ENCODE data around the gene PBX1. TPM values are rescaled to one million over a fixed set of nuclear protein-coding genes. Genes with fewer than 3 reads are reported as not detected.

The PBX1 gene
- total and polyA plus RNA-seq, 2 donors from 2014 or later, result 14.9 to 91.5 TPM

- TF ChIP-seq CTCF (IDR thresholded peaks at IDR 0.05; ENCODE audit: borderline replicate concordance, extremely low read depth, insufficient read depth), result no peak
- no peak overlapping the region for H3K9ac ChIP-seq (ENCODE audit: low read length in 3 of 3)
- FAIRE-seq, result no peak
- no peaks in the 10 kb centered on the region for H3K9me3 ChIP-seq (ENCODE audit: control insufficient read depth in 2 of 3, insufficient read depth in 1 of 3, low read length in 3 of 3)
- H3K27me3 ChIP-seq (ENCODE audit: control insufficient read depth, insufficient read depth, low read length), result no peaks in the 10 kb centered on the region
- peaks cover 0 to 27% (median 23%) of the 10 kb centered on the region in 3 donors for H3K4me1 ChIP-seq (ENCODE audit: control insufficient read depth in 2 of 3, insufficient read depth in 2 of 3, low read depth in 1 of 3, low read length in 3 of 3)
- intact Hi-C loops (cut with DNase I), result no loop called here
- H3K27ac ChIP-seq (ENCODE audit: low read depth in 2 of 2, low read length in 2 of 2), result no peak overlapping the region
- H3K4me3 ChIP-seq (ENCODE audit: low read length in 3 of 3), result no peak overlapping the region
- peaks cover 0 to 2% (median 0%) of the 10 kb centered on the region in 3 donors for H3K36me3 ChIP-seq (ENCODE audit: control insufficient read depth in 2 of 3, insufficient read depth in 3 of 3, low read length in 3 of 3)
- no peak for DNase-seq
Measured at GRCh38 chr1:164645921-164646320, 86.9 kb downstream of the PBX1 start.

GRCh38 chr1:164647211-164647610 is 88.2 kb downstream of the PBX1 start:
- Histone ChIP-seq H3K9ac (ENCODE audit: low read length in 3 of 3) (no peak overlapping the region), H3K27me3 (ENCODE audit: control insufficient read depth, insufficient read depth, low read length) (no peaks in the 10 kb centered on the region), H3K9me3 (ENCODE audit: control insufficient read depth in 2 of 3, insufficient read depth in 1 of 3, low read length in 3 of 3) (no peaks in the 10 kb centered on the region), H3K27ac (ENCODE audit: low read depth in 2 of 2, low read length in 2 of 2) (no peak overlapping the region), H3K4me3 (ENCODE audit: low read length in 3 of 3) (no peak overlapping the region), H3K36me3 (ENCODE audit: control insufficient read depth in 2 of 3, insufficient read depth in 3 of 3, low read length in 3 of 3) (peaks cover 0 to 1% (median 0%) of the 10 kb centered on the region in 3 donors), H3K4me1 (ENCODE audit: control insufficient read depth in 2 of 3, insufficient read depth in 2 of 3, low read depth in 1 of 3, low read length in 3 of 3) (peaks cover 0 to 30% (median 23%) of the 10 kb centered on the region in 3 donors)
- DNase-seq (peak in 1 of 5 donors; percentile 40), FAIRE-seq (no peak)
- intact Hi-C loops (cut with DNase I), result no loop called here
- no peak for TF ChIP-seq CTCF (IDR thresholded peaks at IDR 0.05; ENCODE audit: borderline replicate concordance, extremely low read depth, insufficient read depth)

- no peak overlapping the region for H3K4me3 ChIP-seq (ENCODE audit: low read length in 3 of 3)
- no peak for TF ChIP-seq CTCF (IDR thresholded peaks at IDR 0.05; ENCODE audit: borderline replicate concordance, extremely low read depth, insufficient read depth)
- no peaks in the 10 kb centered on the region for H3K27me3 ChIP-seq (ENCODE audit: control insufficient read depth, insufficient read depth, low read length)
- intact Hi-C loops (cut with DNase I), result no loop called here
- H3K27ac ChIP-seq (ENCODE audit: low read depth in 2 of 2, low read length in 2 of 2), result peak overlapping the region in 1 of 2 donors; percentile 3
- H3K9ac ChIP-seq (ENCODE audit: low read length in 3 of 3), result no peak overlapping the region
- FAIRE-seq (no peak), DNase-seq (no peak)
- no peaks in the 10 kb centered on the region for H3K36me3 ChIP-seq (ENCODE audit: control insufficient read depth in 2 of 3, insufficient read depth in 3 of 3, low read length in 3 of 3)
- no peaks in the 10 kb centered on the region for H3K9me3 ChIP-seq (ENCODE audit: control insufficient read depth in 2 of 3, insufficient read depth in 1 of 3, low read length in 3 of 3)
- H3K4me1 ChIP-seq (ENCODE audit: control insufficient read depth in 2 of 3, insufficient read depth in 2 of 3, low read depth in 1 of 3, low read length in 3 of 3), result peaks cover 0 to 33% (median 23%) of the 10 kb centered on the region in 3 donors
Measured at GRCh38 chr1:164648636-164649035, 89.7 kb downstream of the PBX1 start.

GRCh38 chr1:164649146-164649545 is 90.2 kb downstream of the PBX1 start:
- FAIRE-seq, result no peak
- peak overlapping the region in 1 of 2 donors; percentile 3 for H3K27ac ChIP-seq (ENCODE audit: low read depth in 2 of 2, low read length in 2 of 2)
- no peak overlapping the region for H3K4me3 ChIP-seq (ENCODE audit: low read length in 3 of 3)
- peaks cover 0 to 33% (median 23%) of the 10 kb centered on the region in 3 donors for H3K4me1 ChIP-seq (ENCODE audit: control insufficient read depth in 2 of 3, insufficient read depth in 2 of 3, low read depth in 1 of 3, low read length in 3 of 3)
- DNase-seq, result no peak
- no peak for TF ChIP-seq CTCF (IDR thresholded peaks at IDR 0.05; ENCODE audit: borderline replicate concordance, extremely low read depth, insufficient read depth)
- no peak overlapping the region for H3K9ac ChIP-seq (ENCODE audit: low read length in 3 of 3)
- no peaks in the 10 kb centered on the region for H3K27me3 ChIP-seq (ENCODE audit: control insufficient read depth, insufficient read depth, low read length)
- intact Hi-C loops (cut with DNase I), result no loop called here
- no peaks in the 10 kb centered on the region for H3K9me3 ChIP-seq (ENCODE audit: control insufficient read depth in 2 of 3, insufficient read depth in 1 of 3, low read length in 3 of 3)
- no peaks in the 10 kb centered on the region for H3K36me3 ChIP-seq (ENCODE audit: control insufficient read depth in 2 of 3, insufficient read depth in 3 of 3, low read length in 3 of 3)

Data from kidney (tissue), 14 donors.